ENCODE results near the gene NINJ2. TPM values are rescaled to one million over a fixed set of nuclear protein-coding genes. Genes with fewer than 3 reads are reported as not detected.

The NINJ2 gene
- total RNA-seq, 1 donor: 5.8 TPM

GRCh38 chr12:537772-538171 lies 125.5 kb downstream of the NINJ2 start:
- no peak for DNase-seq (ENCODE audit: insufficient read length, low spot score, missing footprints)
- no peak overlapping the region for H3K27ac ChIP-seq (ENCODE audit: low read depth, low read length)
- H3K27me3 ChIP-seq (ENCODE audit: insufficient read depth, low read length): peaks cover 7% of the 10 kb centered on the region
- H2AFZ ChIP-seq (ENCODE audit: low read length): no peak overlapping the region
- peaks cover 15% of the 10 kb centered on the region for H3K4me1 ChIP-seq (ENCODE audit: insufficient read depth, low read length)
- no peaks in the 10 kb centered on the region for H3K9me3 ChIP-seq (ENCODE audit: low read depth, low read length)
- TF ChIP-seq, protein P1, sequence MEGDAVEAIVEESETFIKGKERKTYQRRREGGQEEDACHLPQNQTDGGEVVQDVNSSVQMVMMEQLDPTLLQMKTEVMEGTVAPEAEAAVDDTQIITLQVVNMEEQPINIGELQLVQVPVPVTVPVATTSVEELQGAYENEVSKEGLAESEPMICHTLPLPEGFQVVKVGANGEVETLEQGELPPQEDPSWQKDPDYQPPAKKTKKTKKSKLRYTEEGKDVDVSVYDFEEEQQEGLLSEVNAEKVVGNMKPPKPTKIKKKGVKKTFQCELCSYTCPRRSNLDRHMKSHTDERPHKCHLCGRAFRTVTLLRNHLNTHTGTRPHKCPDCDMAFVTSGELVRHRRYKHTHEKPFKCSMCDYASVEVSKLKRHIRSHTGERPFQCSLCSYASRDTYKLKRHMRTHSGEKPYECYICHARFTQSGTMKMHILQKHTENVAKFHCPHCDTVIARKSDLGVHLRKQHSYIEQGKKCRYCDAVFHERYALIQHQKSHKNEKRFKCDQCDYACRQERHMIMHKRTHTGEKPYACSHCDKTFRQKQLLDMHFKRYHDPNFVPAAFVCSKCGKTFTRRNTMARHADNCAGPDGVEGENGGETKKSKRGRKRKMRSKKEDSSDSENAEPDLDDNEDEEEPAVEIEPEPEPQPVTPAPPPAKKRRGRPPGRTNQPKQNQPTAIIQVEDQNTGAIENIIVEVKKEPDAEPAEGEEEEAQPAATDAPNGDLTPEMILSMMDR (IDR thresholded peaks at IDR 0.05; ENCODE audit: extremely low read depth, low read depth, low read length): no peak
- no peak overlapping the region for H3K4me2 ChIP-seq (ENCODE audit: insufficient read depth, low read length)
- H3K4me3 ChIP-seq (ENCODE audit: insufficient read depth, low read length): no peak overlapping the region
- H4K20me1 ChIP-seq (ENCODE audit: insufficient read depth, low read length): no peaks in the 10 kb centered on the region
- H3K36me3 ChIP-seq (ENCODE audit: insufficient read depth, low read length): no peaks in the 10 kb centered on the region
- H3K79me2 ChIP-seq (ENCODE audit: insufficient read depth, low read length): no peaks in the 10 kb centered on the region

DNA sequence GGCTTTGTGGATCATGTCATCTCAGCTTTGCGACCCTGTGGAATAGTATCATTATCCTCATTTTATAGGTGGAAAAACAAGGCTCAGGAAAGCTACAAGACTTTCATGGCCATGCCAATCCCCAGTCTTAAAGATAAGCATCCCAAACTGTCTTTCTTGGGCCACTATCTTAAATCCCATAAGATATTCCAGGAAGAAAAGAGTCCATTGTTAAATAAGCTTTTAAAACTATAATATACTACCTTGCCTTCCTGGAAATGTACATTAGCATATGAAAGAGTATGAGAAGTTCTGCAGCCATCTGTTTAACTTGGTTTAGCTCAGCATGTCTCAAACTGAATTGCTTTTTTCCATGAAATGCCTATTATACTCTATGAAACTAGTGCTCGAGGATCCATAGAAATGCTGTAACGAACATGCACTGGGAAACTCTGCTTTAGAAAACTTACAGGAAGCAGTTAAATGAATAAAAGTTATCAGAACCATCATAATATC lies 126.4 kb downstream of the NINJ2 start:
- H3K9me3 ChIP-seq (ENCODE audit: low read depth, low read length): no peaks in the 10 kb centered on the region
- H3K79me2 ChIP-seq (ENCODE audit: insufficient read depth, low read length): no peaks in the 10 kb centered on the region
- no peaks in the 10 kb centered on the region for H4K20me1 ChIP-seq (ENCODE audit: insufficient read depth, low read length)
- peaks cover 7% of the 10 kb centered on the region for H3K27me3 ChIP-seq (ENCODE audit: insufficient read depth, low read length)
- H3K36me3 ChIP-seq (ENCODE audit: insufficient read depth, low read length): no peaks in the 10 kb centered on the region
- H3K4me1 ChIP-seq (ENCODE audit: insufficient read depth, low read length): peaks cover 24% of the 10 kb centered on the region
- no peak for DNase-seq (ENCODE audit: insufficient read length, low spot score, missing footprints)
- H3K4me2 ChIP-seq (ENCODE audit: insufficient read depth, low read length): no peak overlapping the region
- TF ChIP-seq, protein P1 (IDR thresholded peaks at IDR 0.05; ENCODE audit: extremely low read depth, low read depth, low read length): no peak
- no peak overlapping the region for H3K27ac ChIP-seq (ENCODE audit: low read depth, low read length)
- H3K4me3 ChIP-seq (ENCODE audit: insufficient read depth, low read length): no peak overlapping the region
- H2AFZ ChIP-seq (ENCODE audit: low read length): no peak overlapping the region

GRCh38 chr12:535396-535795 lies 127.8 kb downstream of the NINJ2 start:
- Histone ChIP-seq H3K4me3 (ENCODE audit: insufficient read depth, low read length) (no peak overlapping the region), H3K9me3 (ENCODE audit: low read depth, low read length) (no peaks in the 10 kb centered on the region), H3K4me2 (ENCODE audit: insufficient read depth, low read length) (no peak overlapping the region), H2AFZ (ENCODE audit: low read length) (no peak overlapping the region), H3K36me3 (ENCODE audit: insufficient read depth, low read length) (no peaks in the 10 kb centered on the region), H3K4me1 (ENCODE audit: insufficient read depth, low read length) (peaks cover 24% of the 10 kb centered on the region), H3K27ac (ENCODE audit: low read depth, low read length) (no peak overlapping the region), H4K20me1 (ENCODE audit: insufficient read depth, low read length) (no peaks in the 10 kb centered on the region), H3K27me3 (ENCODE audit: insufficient read depth, low read length) (peaks cover 7% of the 10 kb centered on the region), H3K79me2 (ENCODE audit: insufficient read depth, low read length) (no peaks in the 10 kb centered on the region)
- peak; percentile 31 for DNase-seq (ENCODE audit: insufficient read length, low spot score, missing footprints)
- TF ChIP-seq, protein P1 (IDR thresholded peaks at IDR 0.05; ENCODE audit: extremely low read depth, low read depth, low read length): no peak

DNA sequence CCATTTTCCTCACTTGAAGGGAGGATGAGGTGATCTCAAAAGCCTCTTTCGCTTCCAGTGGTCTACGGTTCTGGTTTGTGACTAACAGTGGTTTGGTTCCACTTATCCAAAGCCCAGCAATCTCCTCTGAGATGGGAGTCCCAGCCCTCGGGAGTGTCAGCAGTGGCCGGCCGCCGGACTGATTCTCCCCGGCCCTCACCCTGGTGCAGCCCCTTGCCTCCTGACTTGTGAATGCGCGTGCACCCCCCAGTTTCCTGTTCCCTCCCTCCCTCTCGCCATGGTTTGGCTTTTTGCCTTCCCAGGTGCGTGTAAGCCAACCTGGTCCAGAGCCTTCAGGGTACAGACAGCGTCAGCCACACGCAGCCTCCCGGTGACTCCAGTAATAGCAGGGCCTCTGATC lies 129.0 kb downstream of the NINJ2 start:
- TF ChIP-seq, protein P1 (IDR thresholded peaks at IDR 0.05; ENCODE audit: extremely low read depth, low read depth, low read length): no peak
- Histone ChIP-seq H3K4me1 (ENCODE audit: insufficient read depth, low read length) (peaks cover 22% of the 10 kb centered on the region), H4K20me1 (ENCODE audit: insufficient read depth, low read length) (no peaks in the 10 kb centered on the region), H3K36me3 (ENCODE audit: insufficient read depth, low read length) (no peaks in the 10 kb centered on the region), H3K27me3 (ENCODE audit: insufficient read depth, low read length) (peaks cover 5% of the 10 kb centered on the region), H3K4me2 (ENCODE audit: insufficient read depth, low read length) (no peak overlapping the region), H2AFZ (ENCODE audit: low read length) (no peak overlapping the region), H3K9me3 (ENCODE audit: low read depth, low read length) (no peaks in the 10 kb centered on the region), H3K79me2 (ENCODE audit: insufficient read depth, low read length) (no peaks in the 10 kb centered on the region), H3K4me3 (ENCODE audit: insufficient read depth, low read length) (no peak overlapping the region), H3K27ac (ENCODE audit: low read depth, low read length) (no peak overlapping the region)
- DNase-seq (ENCODE audit: insufficient read length, low spot score, missing footprints): peak; percentile 54
